ENCODE results near the gene CAMSAP1. TPM values are rescaled to one million over a fixed set of nuclear protein-coding genes. Genes with fewer than 3 reads are reported as not detected.

CAMSAP1 gene
- total RNA-seq, 1 donor from 2014 or later, result 80.8 TPM

DNA sequence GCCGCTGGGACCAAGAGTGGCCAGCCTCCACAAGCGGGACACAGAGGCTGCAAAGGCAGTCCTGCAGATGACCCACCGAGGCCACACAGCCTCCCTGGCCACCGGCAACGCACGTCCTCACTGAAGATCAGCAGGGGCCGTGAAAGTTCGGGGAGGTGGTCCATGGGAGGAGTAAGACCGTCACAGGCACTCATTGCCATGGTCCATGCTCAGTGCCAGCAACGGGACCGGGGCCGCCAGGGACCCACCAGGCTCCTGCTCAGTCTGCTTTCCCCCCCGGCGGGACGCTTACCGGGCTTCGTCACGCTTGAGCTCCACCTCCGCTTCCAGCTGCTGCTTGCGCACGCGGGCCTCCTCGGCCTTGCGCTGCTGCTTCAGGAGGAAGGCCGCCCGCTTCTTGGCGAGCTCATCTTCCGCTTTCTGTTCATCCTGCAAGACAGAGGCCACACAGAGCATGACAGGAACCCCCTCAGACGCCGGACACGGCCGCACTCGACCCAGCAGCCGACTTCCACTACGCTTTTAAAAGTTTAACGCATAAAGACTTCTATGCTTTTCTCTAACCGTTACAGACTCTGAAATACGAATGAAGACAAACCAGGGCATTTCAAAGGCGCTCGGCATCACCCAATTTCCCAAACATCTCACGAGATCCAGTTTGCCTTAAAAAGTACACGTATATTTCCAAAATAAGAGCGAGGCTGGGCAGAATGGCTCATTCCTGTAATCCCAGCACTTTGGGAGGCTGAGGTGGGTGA is 88.4 kb downstream of the CAMSAP1 start:
- Mint-ChIP-seq H3K9me3 (no peaks in the 10 kb centered on the region), H3K27me3 (ENCODE audit: low read depth) (no peaks in the 10 kb centered on the region), H3K4me1 (no peaks in the 10 kb centered on the region), H3K36me3 (ENCODE audit: low read depth) (peaks cover 25% of the 10 kb centered on the region), H3K4me3 (no peak overlapping the region), H3K27ac (ENCODE audit: unreplicated experiment) (no peak overlapping the region)
- no peak for DNase-seq (ENCODE audit: low read depth, low spot score)
- TF ChIP-seq, protein P1, sequence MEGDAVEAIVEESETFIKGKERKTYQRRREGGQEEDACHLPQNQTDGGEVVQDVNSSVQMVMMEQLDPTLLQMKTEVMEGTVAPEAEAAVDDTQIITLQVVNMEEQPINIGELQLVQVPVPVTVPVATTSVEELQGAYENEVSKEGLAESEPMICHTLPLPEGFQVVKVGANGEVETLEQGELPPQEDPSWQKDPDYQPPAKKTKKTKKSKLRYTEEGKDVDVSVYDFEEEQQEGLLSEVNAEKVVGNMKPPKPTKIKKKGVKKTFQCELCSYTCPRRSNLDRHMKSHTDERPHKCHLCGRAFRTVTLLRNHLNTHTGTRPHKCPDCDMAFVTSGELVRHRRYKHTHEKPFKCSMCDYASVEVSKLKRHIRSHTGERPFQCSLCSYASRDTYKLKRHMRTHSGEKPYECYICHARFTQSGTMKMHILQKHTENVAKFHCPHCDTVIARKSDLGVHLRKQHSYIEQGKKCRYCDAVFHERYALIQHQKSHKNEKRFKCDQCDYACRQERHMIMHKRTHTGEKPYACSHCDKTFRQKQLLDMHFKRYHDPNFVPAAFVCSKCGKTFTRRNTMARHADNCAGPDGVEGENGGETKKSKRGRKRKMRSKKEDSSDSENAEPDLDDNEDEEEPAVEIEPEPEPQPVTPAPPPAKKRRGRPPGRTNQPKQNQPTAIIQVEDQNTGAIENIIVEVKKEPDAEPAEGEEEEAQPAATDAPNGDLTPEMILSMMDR (conservative IDR thresholded peaks at IDR 0.05), result no peak

DNA sequence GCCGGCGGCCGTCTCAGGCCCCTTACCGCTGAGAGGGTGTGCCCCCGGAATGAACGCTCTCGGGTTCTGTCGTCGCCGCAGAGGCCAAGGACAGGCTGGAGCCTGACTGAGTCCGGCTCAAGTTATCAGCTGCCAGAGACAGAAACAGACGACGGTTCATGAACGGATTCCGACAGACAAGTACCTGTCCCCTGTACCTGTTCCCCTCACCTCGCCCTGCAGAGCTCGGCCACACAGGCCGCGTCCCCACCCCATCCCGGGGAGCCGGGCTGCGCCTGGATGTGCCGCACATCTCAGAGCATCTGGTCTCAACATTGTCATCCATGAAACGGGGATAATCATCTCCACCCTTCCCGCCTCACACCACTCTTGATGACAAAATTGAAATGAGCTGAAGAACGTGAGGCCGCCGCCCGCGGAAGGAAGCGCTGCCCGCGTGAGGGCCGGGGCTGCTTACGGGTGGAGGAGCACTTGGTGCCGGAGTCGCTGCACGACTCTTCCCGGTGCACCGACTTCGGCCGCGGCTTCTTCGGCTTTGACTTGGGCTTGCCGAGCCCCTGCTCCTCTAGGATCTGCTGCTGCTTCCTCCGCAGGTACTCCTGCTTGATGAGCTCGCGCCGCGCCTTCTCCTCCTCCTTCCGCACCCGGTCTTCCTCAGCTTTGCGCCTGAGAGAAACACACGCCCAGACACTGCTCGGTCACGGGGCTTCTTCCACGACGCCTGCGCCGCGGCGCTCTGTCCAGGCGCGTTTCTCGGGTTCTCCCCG is 89.2 kb downstream of the CAMSAP1 start:
- Mint-ChIP-seq H3K27ac (ENCODE audit: unreplicated experiment) (no peak overlapping the region), H3K4me1 (no peaks in the 10 kb centered on the region), H3K9me3 (no peaks in the 10 kb centered on the region), H3K4me3 (no peak overlapping the region), H3K36me3 (ENCODE audit: low read depth) (peaks cover 25% of the 10 kb centered on the region), H3K27me3 (ENCODE audit: low read depth) (no peaks in the 10 kb centered on the region)
- no peak for DNase-seq (ENCODE audit: low read depth, low spot score)
- TF ChIP-seq, protein P1 (conservative IDR thresholded peaks at IDR 0.05), result no peak

DNA sequence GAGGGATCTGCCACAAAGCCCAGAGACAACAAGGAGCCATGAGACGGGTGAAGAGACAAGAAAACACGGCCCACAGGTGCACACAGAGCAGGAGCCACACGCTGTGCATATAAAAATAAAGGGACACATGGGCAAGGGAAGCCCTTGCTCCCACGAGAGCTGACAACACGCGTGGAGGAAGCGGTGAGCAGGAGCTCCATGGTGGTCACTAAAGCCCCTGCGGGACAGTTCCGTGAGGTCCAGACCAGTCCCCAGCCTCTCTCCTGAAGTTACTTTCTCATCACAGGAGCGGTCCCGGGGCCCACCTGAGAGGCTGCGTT is 90.7 kb downstream of the CAMSAP1 start:
- TF ChIP-seq, protein P1 (conservative IDR thresholded peaks at IDR 0.05), result no peak
- no peaks in the 10 kb centered on the region for H3K9me3 Mint-ChIP-seq
- no peak overlapping the region for H3K27ac Mint-ChIP-seq (ENCODE audit: unreplicated experiment)
- DNase-seq (ENCODE audit: low read depth, low spot score), result no peak
- H3K36me3 Mint-ChIP-seq (ENCODE audit: low read depth), result peaks cover 28% of the 10 kb centered on the region
- H3K4me3 Mint-ChIP-seq, result no peak overlapping the region
- no peaks in the 10 kb centered on the region for H3K4me1 Mint-ChIP-seq
- H3K27me3 Mint-ChIP-seq (ENCODE audit: low read depth), result no peaks in the 10 kb centered on the region

DNA sequence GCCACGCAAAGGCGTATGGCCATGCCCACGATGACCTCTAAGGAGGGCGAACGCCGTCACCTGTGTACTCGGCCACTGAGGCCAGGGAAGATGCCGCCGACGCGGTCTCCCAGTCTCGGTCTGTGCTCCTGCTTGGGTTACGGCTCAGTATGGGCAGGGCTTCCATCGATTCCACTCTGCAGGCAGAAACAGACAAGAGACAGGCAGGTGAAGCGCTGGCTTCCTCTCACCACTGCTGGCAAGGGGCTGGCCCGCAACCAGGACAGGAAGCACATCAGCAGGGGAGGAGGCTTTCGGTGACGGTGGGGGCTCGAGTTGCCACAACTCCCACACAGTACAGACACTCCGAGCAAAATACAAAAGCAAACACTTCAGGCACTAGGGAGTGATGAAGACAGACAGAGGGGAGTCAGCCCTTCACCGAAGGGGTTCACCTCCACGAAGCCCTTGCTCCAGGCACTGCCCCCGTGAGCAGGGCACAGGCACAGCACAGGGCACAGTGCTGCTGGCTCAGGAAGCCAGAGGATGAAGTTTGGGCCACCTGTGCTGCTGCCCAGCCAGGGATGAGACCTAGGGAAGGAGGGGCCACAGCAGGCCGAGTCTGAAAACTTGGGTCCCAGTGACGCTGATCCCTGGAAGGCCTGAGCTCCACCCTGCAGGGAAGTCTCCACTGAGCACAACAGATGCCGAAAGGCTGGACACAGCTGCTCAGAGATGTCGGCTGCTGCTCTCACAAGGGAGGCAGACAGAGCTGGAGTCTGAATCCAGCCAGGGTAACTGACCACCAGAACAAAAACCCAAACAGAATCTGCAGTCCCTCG is 91.3 kb downstream of the CAMSAP1 start:
- H3K9me3 Mint-ChIP-seq, result no peaks in the 10 kb centered on the region
- TF ChIP-seq, protein P1 (conservative IDR thresholded peaks at IDR 0.05), result no peak
- H3K4me1 Mint-ChIP-seq, result no peaks in the 10 kb centered on the region
- no peaks in the 10 kb centered on the region for H3K27me3 Mint-ChIP-seq (ENCODE audit: low read depth)
- no peak for DNase-seq (ENCODE audit: low read depth, low spot score)
- peaks cover 33% of the 10 kb centered on the region for H3K36me3 Mint-ChIP-seq (ENCODE audit: low read depth)
- no peak overlapping the region for H3K4me3 Mint-ChIP-seq
- H3K27ac Mint-ChIP-seq (ENCODE audit: unreplicated experiment), result no peak overlapping the region

DNA sequence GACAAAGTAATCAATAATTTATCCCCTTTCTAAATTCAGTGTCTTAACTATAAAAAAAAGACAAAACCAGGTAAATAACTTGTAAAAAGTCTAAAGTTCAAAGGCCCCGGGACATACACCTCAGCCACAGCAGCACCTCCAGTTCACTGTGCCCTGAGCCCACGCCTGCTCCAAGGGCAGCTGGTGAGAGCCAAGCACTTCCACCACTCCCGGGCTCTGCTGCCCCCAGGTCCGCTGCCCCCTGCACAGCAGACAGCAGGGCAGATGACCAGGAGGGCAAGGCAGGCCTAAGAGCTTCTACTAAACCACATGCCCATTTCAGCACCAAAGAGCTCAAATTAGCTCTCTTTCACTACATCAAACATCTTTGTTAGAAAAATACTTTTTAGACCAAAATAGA is 91.9 kb downstream of the CAMSAP1 start:
- H3K4me3 Mint-ChIP-seq, result no peak overlapping the region
- no peak overlapping the region for H3K27ac Mint-ChIP-seq (ENCODE audit: unreplicated experiment)
- H3K4me1 Mint-ChIP-seq, result no peaks in the 10 kb centered on the region
- no peaks in the 10 kb centered on the region for H3K27me3 Mint-ChIP-seq (ENCODE audit: low read depth)
- DNase-seq (ENCODE audit: low read depth, low spot score), result no peak
- peaks cover 31% of the 10 kb centered on the region for H3K36me3 Mint-ChIP-seq (ENCODE audit: low read depth)
- TF ChIP-seq, protein P1 (conservative IDR thresholded peaks at IDR 0.05), result no peak
- H3K9me3 Mint-ChIP-seq, result no peaks in the 10 kb centered on the region
